C1 segment of cervical spinal cord (tissue), 14 donors: ENCODE data around the gene TMEM108.

Source experiments
- DNase-seq, 14 donors: peaks; one replicate each; lab custom pipeline; 2025; lab: John Stamatoyannopoulos, UW

The TMEM108 gene

DNA sequence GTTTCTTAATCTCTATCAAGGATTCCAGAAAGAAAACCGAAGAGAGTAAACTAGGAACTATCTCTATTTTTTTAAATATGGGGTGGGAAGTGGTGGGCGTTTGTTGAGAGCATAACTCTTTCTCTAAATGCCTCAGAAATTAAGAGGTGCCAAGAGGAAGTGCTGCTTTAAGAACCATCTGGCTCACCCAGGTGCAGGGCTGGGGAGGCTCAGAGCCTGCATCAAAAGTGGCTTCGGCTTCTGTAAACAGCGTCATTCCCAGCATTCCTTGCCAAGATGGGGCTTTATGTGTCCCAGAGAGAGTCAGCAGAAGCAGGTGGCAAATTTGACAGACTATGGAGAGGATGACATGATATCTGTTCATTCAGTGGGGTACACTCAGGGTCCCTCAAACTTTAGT is 238.4 kb downstream of the TMEM108 start:
- no peak for DNase-seq

DNA sequence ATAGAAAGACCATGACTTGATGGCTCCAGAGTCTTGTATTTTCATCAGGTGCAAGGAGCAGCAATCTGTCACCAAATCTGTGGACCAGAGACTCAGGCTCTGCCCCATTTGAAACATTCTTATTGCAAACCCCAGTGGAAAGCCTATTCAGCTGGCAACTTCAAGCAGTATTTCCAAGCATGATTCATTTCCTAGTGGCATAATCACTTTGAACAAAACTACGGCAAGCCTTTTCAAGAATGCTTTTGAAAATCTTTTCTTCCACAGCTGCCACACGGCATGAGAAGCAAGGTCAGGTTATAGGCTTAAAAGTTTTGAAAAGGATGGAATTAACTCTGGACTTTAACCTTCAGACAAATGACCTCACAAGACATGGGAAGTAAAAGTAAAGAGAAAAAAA is 239.6 kb downstream of the TMEM108 start:
- DNase-seq, result no peak

GRCh38 chr3:133278260-133279043 is 240.3 kb downstream of the TMEM108 start:
- DNase-seq, result no peak

- no peak for DNase-seq
Measured at GRCh38 chr3:133280586-133280985, 242.4 kb downstream of the TMEM108 start.

- DNase-seq, result no peak
Measured at GRCh38 chr3:133282236-133282635, 244.0 kb downstream of the TMEM108 start.

- no peak for DNase-seq
Measured at GRCh38 chr3:133283958-133284807, 246.0 kb downstream of the TMEM108 start.

DNA sequence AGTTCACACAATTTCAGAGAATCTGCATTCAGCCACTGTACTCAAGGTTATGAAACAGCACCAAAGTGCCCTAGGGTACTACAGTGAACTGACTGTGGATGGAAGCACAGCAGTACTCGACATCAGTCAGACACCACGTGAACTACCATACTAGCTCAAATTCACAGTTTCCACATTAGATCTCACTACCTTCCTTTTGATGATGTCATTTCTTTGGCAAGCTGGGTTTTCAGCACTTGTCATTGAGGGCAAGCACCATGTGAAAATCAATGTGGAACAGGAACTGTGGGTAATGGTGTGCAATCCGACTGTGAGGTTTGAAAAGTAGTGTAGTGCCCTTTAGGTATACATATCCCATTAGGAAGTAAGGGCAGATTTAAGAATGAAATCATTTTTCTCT is 251.1 kb downstream of the TMEM108 start:
- no peak for DNase-seq

- no peak for DNase-seq
Measured at GRCh38 chr3:133292296-133292695, 254.1 kb downstream of the TMEM108 start.

GRCh38 chr3:133293397-133294110 is 255.4 kb downstream of the TMEM108 start:
- no peak for DNase-seq

- DNase-seq, result no peak
Measured at GRCh38 chr3:133294253-133294652, 256.1 kb downstream of the TMEM108 start.

GRCh38 chr3:133295199-133295901 is 257.2 kb downstream of the TMEM108 start:
- DNase-seq, result no peak

DNA sequence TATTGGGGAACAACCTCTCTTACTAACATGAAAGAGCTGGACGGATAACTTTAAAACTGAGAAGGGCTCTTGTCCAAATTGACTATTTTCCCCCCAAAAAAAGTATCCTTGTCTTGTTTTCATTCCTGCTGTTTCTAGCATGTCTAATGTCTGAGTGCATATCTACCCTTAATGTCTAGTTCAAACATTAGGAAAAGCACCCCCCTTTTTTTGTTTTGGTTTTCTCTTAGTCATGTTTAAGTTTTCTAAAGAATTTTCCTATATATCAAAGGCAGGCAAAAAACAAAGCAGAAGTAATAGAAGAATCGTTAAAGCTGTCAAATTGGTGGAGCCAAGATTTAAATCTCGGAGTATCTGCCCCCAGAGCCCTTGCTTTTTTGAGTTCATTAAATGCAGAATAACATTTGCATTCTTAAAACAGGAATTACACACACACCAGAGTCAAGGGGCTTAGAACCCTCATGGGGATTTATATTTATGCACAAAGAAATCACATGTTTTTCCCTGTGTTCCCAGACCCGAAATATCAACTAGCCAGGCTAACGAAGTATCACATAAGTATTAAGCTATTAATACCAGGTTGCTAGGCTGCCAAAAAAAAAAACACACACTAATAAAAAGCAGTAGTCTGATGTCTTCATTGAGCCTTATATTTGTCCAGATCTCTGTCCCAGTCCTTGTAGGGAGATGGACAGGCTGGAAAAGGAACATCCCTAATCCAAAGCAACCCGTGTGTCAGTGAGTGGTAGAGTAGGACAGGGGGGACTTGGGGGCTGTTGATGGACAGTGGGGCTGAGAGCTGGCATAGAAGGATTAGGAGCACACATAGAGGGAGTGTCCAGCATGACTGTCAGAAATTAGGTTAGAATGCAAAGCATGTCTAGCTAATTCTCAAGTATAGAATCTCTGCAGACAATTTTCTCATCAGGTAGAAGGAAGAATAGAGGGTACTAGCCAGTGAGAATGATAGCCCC is 258.0 kb downstream of the TMEM108 start:
- no peak for DNase-seq

DNA sequence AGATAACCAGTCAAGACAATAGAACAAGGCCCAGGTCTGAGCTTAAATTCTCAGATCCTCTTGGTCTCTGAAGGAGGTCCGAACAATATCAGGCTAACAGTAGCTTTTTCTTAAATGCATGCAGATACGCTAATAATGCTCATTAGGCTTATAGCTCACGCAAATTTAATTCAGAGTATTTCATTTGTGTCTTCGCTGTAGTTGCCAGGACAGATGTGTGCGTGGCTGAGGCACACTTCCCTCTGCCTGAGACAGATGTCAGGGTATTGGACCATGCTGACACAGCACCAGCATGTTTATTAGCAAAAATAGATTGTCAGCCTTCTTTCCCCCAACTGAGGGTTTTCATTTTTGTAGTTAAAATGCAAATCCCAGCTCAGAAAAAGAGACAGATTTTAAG is 258.8 kb downstream of the TMEM108 start:
- DNase-seq, result no peak

GRCh38 chr3:133300102-133300501 is 261.9 kb downstream of the TMEM108 start:
- DNase-seq, result no peak

GRCh38 chr3:133301194-133301593 is 263.0 kb downstream of the TMEM108 start:
- no peak for DNase-seq

DNA sequence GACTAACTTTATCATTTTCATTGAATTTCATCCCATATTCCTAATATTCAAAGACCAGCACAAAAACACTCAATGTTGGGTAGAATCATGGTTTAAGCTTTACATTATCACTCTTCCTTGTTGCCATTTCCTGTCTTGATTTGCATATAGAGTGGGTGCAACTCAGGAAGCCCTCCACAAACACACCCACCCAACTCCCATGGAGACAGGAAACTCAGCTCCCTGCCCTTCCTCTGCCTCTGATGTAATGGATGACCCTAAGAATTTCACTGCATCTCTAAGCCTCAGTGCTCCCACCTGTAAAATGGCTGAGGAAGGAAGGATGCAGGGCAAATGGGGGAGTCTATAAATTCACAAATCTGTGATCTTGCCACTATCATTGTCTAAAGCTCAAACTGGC is 263.5 kb downstream of the TMEM108 start:
- no peak for DNase-seq

DNA sequence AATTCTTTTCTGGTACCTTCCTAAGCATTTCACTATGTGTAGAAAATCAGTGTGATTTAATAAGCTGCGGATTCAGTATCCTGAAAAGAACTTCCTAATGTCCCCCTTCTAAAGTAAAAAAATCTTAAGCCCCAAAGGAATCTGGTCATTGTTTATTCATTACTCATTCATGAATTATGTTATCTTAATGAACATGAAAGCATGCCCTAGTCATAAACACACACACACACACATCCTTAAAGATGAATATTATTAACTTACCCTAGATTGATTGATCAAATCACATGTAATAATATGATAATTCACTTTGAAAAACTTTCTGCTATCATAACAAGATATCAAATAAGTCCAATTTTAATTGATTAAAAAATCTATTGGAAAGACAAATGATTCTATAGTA is 265.2 kb downstream of the TMEM108 start:
- no peak for DNase-seq

DNA sequence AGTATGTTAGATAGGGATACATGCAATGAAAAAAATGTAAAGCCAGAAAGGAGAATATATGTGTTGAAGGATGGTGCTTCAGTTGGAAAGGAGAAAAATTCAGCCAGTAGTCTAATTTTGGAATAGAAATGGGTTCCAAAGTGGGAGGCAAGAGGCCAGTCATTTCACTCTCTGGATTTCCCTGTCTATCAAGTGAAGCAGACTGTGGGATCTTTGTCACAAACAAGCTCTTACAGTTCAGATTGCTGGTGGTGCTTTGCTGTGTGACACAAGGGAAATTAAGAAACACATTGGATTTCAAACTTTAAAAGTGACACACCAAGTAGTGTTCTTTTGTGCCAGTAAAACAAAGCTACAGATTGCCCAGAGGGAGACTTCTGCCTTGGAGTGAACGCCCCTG is 279.7 kb downstream of the TMEM108 start:
- DNase-seq, result no peak

GRCh38 chr3:133328373-133328772 is 290.2 kb downstream of the TMEM108 start:
- DNase-seq, result no peak

GRCh38 chr3:133329626-133330025 is 291.4 kb downstream of the TMEM108 start:
- DNase-seq, result no peak
